GM20000 (cell line): Measurements from ENCODE around the gene ASPHD2.
A peak's percentile ranks its signal among the peaks of the same experiment; 100 is the strongest.

Experiments
- DNase-seq: peaks from one replicate; pipeline ENCODE4 v3.0.0; 2012; ENCODE audit warnings: low spot score
- CTCF ChIP-seq: IDR thresholded peaks from 2 replicates; pipeline ENCODE4 v1.5.1; 2012; ENCODE audit warnings: mild to moderate bottlenecking, control low read depth; ENCODE audit errors: extremely low read depth, missing control alignments

Gene ASPHD2

GRCh38 chr22:26483439-26484359 lies 54.6 kb downstream of the ASPHD2 start, which contains the start of the genes HPS4 and SRRD:
Gene HPS4, minus strand, starts transcription at chr22:26483783. Its CDS starts 2,021 bp downstream, at chr22:26481762.
Gene SRRD, plus strand, starts transcription at chr22:26483877. Its CDS starts 14 bp downstream, at chr22:26483891.
- TF ChIP-seq CTCF: no peak
- DNase-seq: peak; percentile 94

GRCh38 chr22:26484360-26484706 lies 55.3 kb downstream of the ASPHD2 start:
- DNase-seq: no peak

GRCh38 chr22:26485013-26485412 lies 56.0 kb downstream of the ASPHD2 start:
- TF ChIP-seq CTCF: no peak
- DNase-seq: no peak

More at GRCh38 chr22:26484360-26484706, 55.3 kb downstream of the ASPHD2 start:
- TF ChIP-seq CTCF: no peak

- DNase-seq: no peak
- TF ChIP-seq CTCF: no peak
These were observed 56.8 kb downstream of the ASPHD2 start for GRCh38 chr22:26485806-26486390.

GRCh38 chr22:26486394-26486793 lies 57.3 kb downstream of the ASPHD2 start:
- no peak for TF ChIP-seq CTCF
- DNase-seq: no peak

- TF ChIP-seq CTCF: no peak
- no peak for DNase-seq
These were observed 58.9 kb downstream of the ASPHD2 start for GRCh38 chr22:26487996-26488395.

- DNase-seq: no peak
- no peak for TF ChIP-seq CTCF
These were observed 60.5 kb downstream of the ASPHD2 start for GRCh38 chr22:26489447-26490036.
